RWPE2 (cell line): Measurements from ENCODE around the gene FAM168B.
"Not testable (repeated sequence)": the region's sequence is repeated elsewhere in the genome, so short reads cannot be mapped to it uniquely, and the experiment has no call there.

ENCODE experiments used
- ATAC-seq: fragments of 200-7000 bp; cut with Tn5 transposase; 3 replicates; pipeline ENCODE4 v1.9.1; 2021; ENCODE audit warnings: low read depth
- DNase-seq: peaks from one replicate; pipeline ENCODE4 v3.0.0-alpha.2; 2020; ENCODE audit warnings: low spot score
- H3K27ac ChIP-seq: fragments of 450-650 bp; 2 replicates; pipeline ENCODE4 v1.5.1; 2017; ENCODE audit warnings: mild to moderate bottlenecking; ENCODE audit not compliant: poor library complexity, severe bottlenecking
- H3K27me3 ChIP-seq: fragments of 250-450 bp; sonication (Bioruptor Pico); 2 replicates; pipeline ENCODE4 v1.5.1; 2021; ENCODE audit warnings: mild to moderate bottlenecking, moderate library complexity; ENCODE audit not compliant: insufficient read depth, poor library complexity, severe bottlenecking
- H3K36me3 ChIP-seq: fragments of 250-450 bp; sonication (Bioruptor Pico); 2 replicates; pipeline ENCODE4 v1.5.1; 2020; ENCODE audit warnings: low read depth, mild to moderate bottlenecking, moderate library complexity
- H3K4me1 ChIP-seq: fragments of 250-450 bp; sonication (Bioruptor Pico); 2 replicates; pipeline ENCODE4 v1.5.1; 2021; ENCODE audit warnings: mild to moderate bottlenecking, moderate library complexity; ENCODE audit not compliant: insufficient read depth, poor library complexity, severe bottlenecking
- H3K4me3 ChIP-seq: fragments of 250-450 bp; sonication (Bioruptor Pico); 2 replicates; pipeline ENCODE4 v1.5.1; 2021; ENCODE audit warnings: mild to moderate bottlenecking, moderate library complexity; ENCODE audit not compliant: severe bottlenecking
- H3K9me3 ChIP-seq: fragments of 250-450 bp; sonication (Bioruptor Pico); 2 replicates; pipeline ENCODE4 v1.5.1; 2021; ENCODE audit warnings: mild to moderate bottlenecking, moderate library complexity; ENCODE audit not compliant: severe bottlenecking
- TF ChIP-seq, protein P1 (sequence below): fragments of 450-650 bp; IDR thresholded peaks from one replicate; pipeline ENCODE4 v1.5.1; 2017; ENCODE audit warnings: mild to moderate bottlenecking, moderate library complexity; ENCODE audit not compliant: poor library complexity, severe bottlenecking

The FAM168B gene

DNA sequence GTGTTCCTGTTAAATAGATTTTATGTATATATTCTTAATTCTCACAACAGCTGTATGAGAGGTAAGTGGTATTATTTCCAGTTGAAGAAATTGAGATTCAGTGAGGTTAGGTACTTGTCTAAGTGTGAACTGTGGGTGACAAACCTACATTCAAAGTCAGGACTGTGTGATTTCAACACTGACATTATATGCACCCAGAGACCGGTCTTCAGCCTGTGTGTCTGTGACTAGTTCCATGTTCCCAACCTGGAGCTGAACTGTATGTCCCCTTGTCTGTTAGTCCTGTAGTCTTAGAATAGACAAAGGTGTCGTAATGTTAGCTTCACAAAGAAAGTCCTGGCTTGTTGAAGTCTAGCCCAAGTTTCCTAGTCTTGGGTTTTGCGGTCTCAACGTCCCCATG, 29.2 kb upstream of the FAM168B start:
- no peak overlapping the region for H3K4me3 ChIP-seq
- peaks cover 42% of the 10 kb centered on the region for H3K36me3 ChIP-seq
- no peak for ATAC-seq
- DNase-seq, result no peak
- H3K27me3 ChIP-seq, result no peaks in the 10 kb centered on the region
- no peaks in the 10 kb centered on the region for H3K9me3 ChIP-seq
- H3K4me1 ChIP-seq, result no peaks in the 10 kb centered on the region
- TF ChIP-seq, protein P1, sequence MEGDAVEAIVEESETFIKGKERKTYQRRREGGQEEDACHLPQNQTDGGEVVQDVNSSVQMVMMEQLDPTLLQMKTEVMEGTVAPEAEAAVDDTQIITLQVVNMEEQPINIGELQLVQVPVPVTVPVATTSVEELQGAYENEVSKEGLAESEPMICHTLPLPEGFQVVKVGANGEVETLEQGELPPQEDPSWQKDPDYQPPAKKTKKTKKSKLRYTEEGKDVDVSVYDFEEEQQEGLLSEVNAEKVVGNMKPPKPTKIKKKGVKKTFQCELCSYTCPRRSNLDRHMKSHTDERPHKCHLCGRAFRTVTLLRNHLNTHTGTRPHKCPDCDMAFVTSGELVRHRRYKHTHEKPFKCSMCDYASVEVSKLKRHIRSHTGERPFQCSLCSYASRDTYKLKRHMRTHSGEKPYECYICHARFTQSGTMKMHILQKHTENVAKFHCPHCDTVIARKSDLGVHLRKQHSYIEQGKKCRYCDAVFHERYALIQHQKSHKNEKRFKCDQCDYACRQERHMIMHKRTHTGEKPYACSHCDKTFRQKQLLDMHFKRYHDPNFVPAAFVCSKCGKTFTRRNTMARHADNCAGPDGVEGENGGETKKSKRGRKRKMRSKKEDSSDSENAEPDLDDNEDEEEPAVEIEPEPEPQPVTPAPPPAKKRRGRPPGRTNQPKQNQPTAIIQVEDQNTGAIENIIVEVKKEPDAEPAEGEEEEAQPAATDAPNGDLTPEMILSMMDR, result no peak
- no peak overlapping the region for H3K27ac ChIP-seq

DNA sequence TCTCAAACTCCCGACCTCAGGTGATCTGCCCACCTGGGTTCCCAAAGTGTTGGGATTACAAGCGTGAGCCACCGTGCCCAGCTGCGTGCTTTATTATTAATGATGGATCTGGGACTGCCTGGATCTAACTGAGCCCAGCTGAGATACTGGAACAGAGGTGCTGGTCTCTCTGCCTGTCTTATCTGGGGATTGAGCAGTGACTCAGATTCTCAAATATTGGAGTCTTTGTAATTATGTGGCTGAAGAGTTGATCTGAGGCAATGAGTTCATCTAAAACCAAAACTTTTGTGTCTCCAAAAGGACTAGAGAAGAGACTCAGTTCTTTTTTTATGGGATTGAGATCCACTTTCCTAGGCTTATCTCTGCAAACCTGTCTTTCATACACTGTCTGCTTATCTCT, 28.2 kb upstream of the FAM168B start:
- Histone ChIP-seq H3K4me1 (no peaks in the 10 kb centered on the region), H3K9me3 (no peaks in the 10 kb centered on the region), H3K27me3 (no peaks in the 10 kb centered on the region), H3K36me3 (peaks cover 33% of the 10 kb centered on the region), H3K27ac (no peak overlapping the region), H3K4me3 (no peak overlapping the region)
- TF ChIP-seq, protein P1, result no peak
- ATAC-seq, result no peak
- DNase-seq, result no peak

DNA sequence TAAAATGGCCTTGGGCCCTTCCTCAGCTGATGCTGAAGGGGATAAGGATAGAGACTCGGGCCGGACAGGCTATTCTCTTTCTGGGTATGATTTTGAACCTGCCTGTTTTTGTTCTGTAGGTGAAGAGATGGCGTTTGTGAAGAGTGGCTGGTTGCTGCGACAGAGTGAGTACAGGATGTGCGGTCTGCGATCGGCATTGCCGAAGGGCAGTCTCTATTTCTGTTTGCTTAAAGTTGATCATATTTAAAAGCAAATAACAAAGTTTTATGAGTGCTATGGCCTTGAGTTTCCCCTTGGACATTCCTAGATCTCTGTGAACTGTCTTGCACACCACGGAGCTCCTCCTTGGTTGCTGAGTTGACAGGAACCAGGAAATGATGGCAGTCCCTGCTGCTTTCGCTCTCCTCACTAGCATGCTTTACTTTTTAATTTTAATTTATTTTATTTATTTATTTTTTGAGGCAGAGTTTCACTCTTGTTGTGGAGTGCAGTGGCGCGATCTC, 27.6 kb upstream of the FAM168B start:
- no peak for ATAC-seq
- Histone ChIP-seq H3K4me3 (no peak overlapping the region), H3K4me1 (no peaks in the 10 kb centered on the region), H3K27ac (no peak overlapping the region), H3K36me3 (peaks cover 32% of the 10 kb centered on the region), H3K27me3 (no peaks in the 10 kb centered on the region), H3K9me3 (no peaks in the 10 kb centered on the region)
- TF ChIP-seq, protein P1, result no peak
- DNase-seq, result no peak

DNA sequence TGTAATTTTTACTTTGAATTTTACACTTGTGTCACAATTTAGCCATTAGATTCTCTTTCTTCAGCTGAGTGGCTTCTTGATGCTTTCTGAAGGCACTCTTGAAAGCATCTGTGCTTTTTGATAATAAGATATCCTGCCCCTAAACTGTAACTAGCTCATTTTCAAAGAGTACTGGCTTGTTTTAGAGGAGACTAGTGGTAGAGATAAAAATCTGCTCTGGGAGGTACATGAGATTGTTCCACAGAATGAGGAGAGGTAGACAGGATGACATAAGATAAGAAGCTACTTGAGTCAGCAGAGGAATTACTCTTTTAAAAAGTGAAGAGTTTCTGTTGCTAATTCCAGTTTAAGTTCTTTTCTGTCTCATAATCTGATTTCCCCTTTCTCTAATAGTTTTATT, 22.5 kb upstream of the FAM168B start:
- H3K27ac ChIP-seq, result no peak overlapping the region
- no peaks in the 10 kb centered on the region for H3K27me3 ChIP-seq
- no peak for DNase-seq
- TF ChIP-seq, protein P1, result no peak
- H3K4me3 ChIP-seq, result no peak overlapping the region
- no peaks in the 10 kb centered on the region for H3K9me3 ChIP-seq
- no peak for ATAC-seq
- H3K36me3 ChIP-seq, result peaks cover 26% of the 10 kb centered on the region
- no peaks in the 10 kb centered on the region for H3K4me1 ChIP-seq

DNA sequence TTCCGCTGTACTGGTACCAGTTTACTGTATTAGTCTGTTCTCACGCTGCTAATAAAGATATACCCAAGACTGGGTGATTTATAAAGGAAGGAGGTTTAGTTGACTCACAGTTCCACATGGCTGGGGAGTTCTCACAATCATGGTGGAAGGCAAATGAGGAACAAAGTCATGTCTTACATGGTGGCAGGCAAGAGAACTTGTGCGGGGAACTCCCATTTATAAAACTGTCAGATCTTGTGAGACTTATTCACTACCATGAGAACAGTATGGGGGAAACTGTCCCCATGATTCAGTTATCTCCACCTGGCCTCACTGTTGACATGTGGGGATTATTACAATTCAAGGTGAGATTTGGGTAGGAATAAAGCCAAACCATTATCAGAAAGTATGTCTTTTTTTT, 21.7 kb upstream of the FAM168B start:
- not testable (repeated sequence) for H3K27ac ChIP-seq, DNase-seq, H3K4me1 ChIP-seq, H3K9me3 ChIP-seq, ATAC-seq, H3K27me3 ChIP-seq, H3K4me3 ChIP-seq
- peaks cover 31% of the 10 kb centered on the region for H3K36me3 ChIP-seq
